Loucy (cell line): ENCODE results near the gene PROZ.

Source experiments
- H2AFZ ChIP-seq: fragments of 200-600 bp; sonication (generic); 2 replicates; pipeline ENCODE4 v1.6.0; 2016; ENCODE audit warnings: antibody characterized with exemption, mild to moderate bottlenecking, low read length, moderate library complexity
- H3F3A ChIP-seq: fragments of 200-600 bp; 2 replicates; pipeline ENCODE4 v1.6.0; 2016; ENCODE audit warnings: antibody characterized with exemption, low read depth, mild to moderate bottlenecking
- H3K27me3 ChIP-seq: fragments of 200-600 bp; sonication (generic); 2 replicates; pipeline ENCODE4 v1.6.1; 2014; ENCODE audit warnings: low read length, mild to moderate bottlenecking; ENCODE audit not compliant: insufficient read depth, poor library complexity, severe bottlenecking
- H3K36me3 ChIP-seq: fragments of 200-600 bp; sonication (generic); 2 replicates; pipeline ENCODE4 v1.6.1; 2016; ENCODE audit warnings: low read length; ENCODE audit not compliant: insufficient read depth
- H3K4me1 ChIP-seq: fragments of 200-600 bp; sonication (generic); 2 replicates; pipeline ENCODE4 v1.5.1; 2014; ENCODE audit warnings: low read length, mild to moderate bottlenecking; ENCODE audit not compliant: insufficient read depth, poor library complexity, severe bottlenecking
- H3K4me2 ChIP-seq: fragments of 200-600 bp; sonication (generic); 2 replicates; pipeline ENCODE4 v1.6.0; 2014; ENCODE audit warnings: antibody characterized with exemption, low read length, low read depth, mild to moderate bottlenecking; ENCODE audit not compliant: poor library complexity, severe bottlenecking
- H3K4me3 ChIP-seq: fragments of 200-600 bp; sonication (generic); 2 replicates; pipeline ENCODE4 v1.5.1; 2014; ENCODE audit warnings: low read length, mild to moderate bottlenecking, mixed read lengths; ENCODE audit not compliant: poor library complexity, severe bottlenecking
- H3K79me2 ChIP-seq: fragments of 200-600 bp; sonication (generic); 2 replicates; pipeline ENCODE4 v1.6.1; 2014; ENCODE audit warnings: low read length; ENCODE audit not compliant: insufficient read depth
- H3K9ac ChIP-seq: fragments of 200-600 bp; sonication (generic); 2 replicates; pipeline ENCODE4 v1.6.0; 2014; ENCODE audit warnings: mild to moderate bottlenecking, low read depth, low read length, moderate library complexity; ENCODE audit not compliant: poor library complexity, severe bottlenecking
- H3K9me2 ChIP-seq: fragments of 200-600 bp; sonication (generic); replicated peaks from 2 replicates; pipeline ENCODE4 v1.6.1; 2016; ENCODE audit warnings: low read depth, low read length, mixed read lengths
- H3K9me3 ChIP-seq: fragments of 200-600 bp; sonication (generic); 2 replicates; pipeline ENCODE4 v1.6.1; 2014; ENCODE audit warnings: mild to moderate bottlenecking, antibody characterized with exemption, low read length, low read depth; ENCODE audit not compliant: insufficient read depth
- H4K20me1 ChIP-seq: fragments of 200-600 bp; sonication (generic); 2 replicates; pipeline ENCODE4 v1.6.0; 2014; ENCODE audit warnings: antibody characterized with exemption, low read length, mild to moderate bottlenecking; ENCODE audit not compliant: insufficient read depth, poor library complexity, severe bottlenecking
- EZH2phosphoT487 ChIP-seq: fragments of 200-600 bp; IDR thresholded peaks from 2 replicates; pipeline ENCODE4 v1.6.1; 2018; ENCODE audit warnings: antibody characterized with exemption, mild to moderate bottlenecking, moderate library complexity, borderline replicate concordance
- TF ChIP-seq, protein P1 (sequence below): fragments of 200-600 bp; sonication (generic); conservative IDR thresholded peaks from 2 replicates; pipeline ENCODE4 v1.5.1; 2014; ENCODE audit warnings: mild to moderate bottlenecking, antibody characterized with exemption, low read length

Gene PROZ

GRCh38 chr13:113143466-113144254 lies 14.8 kb upstream of the PROZ start:
- no peak overlapping the region for H3K4me2 ChIP-seq
- H3K9me2 ChIP-seq: no peaks in the 10 kb centered on the region
- no peak overlapping the region for H3K4me3 ChIP-seq
- H3K79me2 ChIP-seq: no peaks in the 10 kb centered on the region
- no peaks in the 10 kb centered on the region for H3K9me3 ChIP-seq
- H4K20me1 ChIP-seq: no peaks in the 10 kb centered on the region
- H3K36me3 ChIP-seq: no peaks in the 10 kb centered on the region
- H3K9ac ChIP-seq: no peak overlapping the region
- no peaks in the 10 kb centered on the region for H3K27me3 ChIP-seq
- TF ChIP-seq, protein P1, sequence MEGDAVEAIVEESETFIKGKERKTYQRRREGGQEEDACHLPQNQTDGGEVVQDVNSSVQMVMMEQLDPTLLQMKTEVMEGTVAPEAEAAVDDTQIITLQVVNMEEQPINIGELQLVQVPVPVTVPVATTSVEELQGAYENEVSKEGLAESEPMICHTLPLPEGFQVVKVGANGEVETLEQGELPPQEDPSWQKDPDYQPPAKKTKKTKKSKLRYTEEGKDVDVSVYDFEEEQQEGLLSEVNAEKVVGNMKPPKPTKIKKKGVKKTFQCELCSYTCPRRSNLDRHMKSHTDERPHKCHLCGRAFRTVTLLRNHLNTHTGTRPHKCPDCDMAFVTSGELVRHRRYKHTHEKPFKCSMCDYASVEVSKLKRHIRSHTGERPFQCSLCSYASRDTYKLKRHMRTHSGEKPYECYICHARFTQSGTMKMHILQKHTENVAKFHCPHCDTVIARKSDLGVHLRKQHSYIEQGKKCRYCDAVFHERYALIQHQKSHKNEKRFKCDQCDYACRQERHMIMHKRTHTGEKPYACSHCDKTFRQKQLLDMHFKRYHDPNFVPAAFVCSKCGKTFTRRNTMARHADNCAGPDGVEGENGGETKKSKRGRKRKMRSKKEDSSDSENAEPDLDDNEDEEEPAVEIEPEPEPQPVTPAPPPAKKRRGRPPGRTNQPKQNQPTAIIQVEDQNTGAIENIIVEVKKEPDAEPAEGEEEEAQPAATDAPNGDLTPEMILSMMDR: no peak
- TF ChIP-seq EZH2phosphoT487: no peak
- H2AFZ ChIP-seq: no peak overlapping the region
- H3F3A ChIP-seq: no peaks in the 10 kb centered on the region
- H3K4me1 ChIP-seq: no peaks in the 10 kb centered on the region

- H3K36me3 ChIP-seq: no peaks in the 10 kb centered on the region
- TF ChIP-seq EZH2phosphoT487: no peak
- TF ChIP-seq, protein P1: no peak
- H3K4me2 ChIP-seq: no peak overlapping the region
- H3K9me3 ChIP-seq: no peaks in the 10 kb centered on the region
- H3K79me2 ChIP-seq: no peaks in the 10 kb centered on the region
- H3K9ac ChIP-seq: no peak overlapping the region
- H3F3A ChIP-seq: no peaks in the 10 kb centered on the region
- no peaks in the 10 kb centered on the region for H3K27me3 ChIP-seq
- H3K4me1 ChIP-seq: no peaks in the 10 kb centered on the region
- H3K4me3 ChIP-seq: no peak overlapping the region
- no peak overlapping the region for H2AFZ ChIP-seq
- H4K20me1 ChIP-seq: no peaks in the 10 kb centered on the region
- H3K9me2 ChIP-seq: no peaks in the 10 kb centered on the region
Observed at GRCh38 chr13:113144255-113144629, 14.2 kb upstream of the PROZ start.

DNA sequence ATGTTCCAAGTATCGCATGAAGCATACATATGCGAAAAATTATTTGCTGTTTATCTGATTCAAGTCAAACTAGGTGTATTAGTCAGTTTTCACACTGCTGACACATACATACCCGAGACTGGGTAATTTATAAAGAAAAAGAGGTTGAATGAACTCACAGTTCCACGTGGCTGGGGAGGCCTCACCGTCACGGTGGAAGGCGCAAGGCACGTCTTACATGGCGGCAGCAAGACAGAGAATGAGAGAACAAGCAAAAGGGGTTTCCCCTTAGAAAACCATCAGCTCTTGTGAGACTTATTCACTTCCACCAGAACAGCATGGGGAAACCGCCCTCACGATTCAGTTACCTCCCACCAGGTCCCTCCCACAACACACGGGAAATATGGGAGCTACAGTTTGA lies 13.0 kb upstream of the PROZ start:
- Histone ChIP-seq H3K79me2 (no peaks in the 10 kb centered on the region), H3K4me2 (no peak overlapping the region), H4K20me1 (no peaks in the 10 kb centered on the region), H3F3A (no peaks in the 10 kb centered on the region), H3K9me3 (no peaks in the 10 kb centered on the region), H3K9ac (no peak overlapping the region), H2AFZ (no peak overlapping the region), H3K27me3 (no peaks in the 10 kb centered on the region), H3K4me3 (no peak overlapping the region), H3K36me3 (no peaks in the 10 kb centered on the region), H3K9me2 (no peaks in the 10 kb centered on the region), H3K4me1 (no peaks in the 10 kb centered on the region)
- no peak for TF ChIP-seq EZH2phosphoT487
- TF ChIP-seq, protein P1: no peak
